Amygdala (tissue), 56 donors: ENCODE measurements around the gene MSANTD2.

Experiments
- DNase-seq, 56 donors: peaks; one replicate each; lab custom pipeline; 2025; lab: John Stamatoyannopoulos, UW

The MSANTD2 gene

DNA sequence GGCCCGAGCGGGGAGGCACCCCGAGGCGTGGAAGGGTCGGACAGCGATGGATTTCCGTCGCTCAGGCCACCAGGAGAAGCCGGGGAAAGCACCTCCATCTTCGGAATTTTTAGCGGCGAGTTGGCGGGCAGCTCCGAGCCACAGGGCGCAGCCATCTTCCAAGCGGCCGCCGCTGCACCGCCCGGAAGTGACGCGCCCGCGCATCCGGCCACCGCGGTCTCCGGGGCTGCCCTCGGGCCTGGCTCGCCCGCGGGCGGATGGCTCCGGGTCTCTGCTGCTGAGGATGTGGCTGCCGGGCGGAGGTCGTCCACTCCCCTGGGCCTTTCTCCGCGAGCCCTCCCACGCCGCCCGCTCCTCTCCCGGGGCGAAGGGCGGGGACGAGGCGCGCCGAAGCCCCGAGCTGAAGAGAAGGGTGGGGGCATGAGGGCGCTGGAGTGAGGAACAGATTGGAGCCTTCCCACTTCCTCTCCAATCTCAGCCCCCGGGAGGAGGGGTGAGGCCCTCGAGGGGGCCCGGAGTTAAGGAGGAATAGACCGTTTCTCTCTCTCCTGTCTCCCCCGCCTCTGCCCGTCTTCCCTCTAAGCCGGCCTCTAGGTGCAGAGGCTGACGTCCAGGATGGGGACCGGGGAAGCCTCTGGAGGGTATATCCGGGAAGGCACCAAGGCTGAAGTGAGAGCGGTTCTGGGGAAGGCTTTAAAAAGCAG lies at the start of gene MSANTD2:
MSANTD2 (minus strand) TSS at position 181 of the 704 bp plus-strand sequence; CDS start at position 155, 26 bp downstream.
- peak; percentile 38 to 98 (median 81) for DNase-seq

- no peak for DNase-seq
Observed at GRCh38 chr11:124846070-124846673, 46.0 kb upstream of the MSANTD2 start.

GRCh38 chr11:124844664-124845079 lies 44.5 kb upstream of the MSANTD2 start:
- DNase-seq: no peak

DNA sequence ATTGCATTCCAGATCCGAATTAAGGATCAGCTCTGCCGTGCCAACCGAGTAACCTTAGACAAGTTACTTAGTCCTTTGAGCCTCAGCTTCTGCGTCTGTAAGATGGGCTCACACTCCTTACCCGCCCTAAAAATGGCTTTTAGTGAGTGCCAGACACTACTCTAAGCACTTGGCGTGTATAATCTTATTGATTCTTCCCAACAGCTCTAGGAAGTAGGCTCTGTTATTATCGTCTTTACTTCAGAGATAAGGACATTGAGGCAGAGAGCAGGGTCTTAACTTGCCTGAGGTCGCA lies 43.4 kb upstream of the MSANTD2 start:
- DNase-seq: no peak

DNA sequence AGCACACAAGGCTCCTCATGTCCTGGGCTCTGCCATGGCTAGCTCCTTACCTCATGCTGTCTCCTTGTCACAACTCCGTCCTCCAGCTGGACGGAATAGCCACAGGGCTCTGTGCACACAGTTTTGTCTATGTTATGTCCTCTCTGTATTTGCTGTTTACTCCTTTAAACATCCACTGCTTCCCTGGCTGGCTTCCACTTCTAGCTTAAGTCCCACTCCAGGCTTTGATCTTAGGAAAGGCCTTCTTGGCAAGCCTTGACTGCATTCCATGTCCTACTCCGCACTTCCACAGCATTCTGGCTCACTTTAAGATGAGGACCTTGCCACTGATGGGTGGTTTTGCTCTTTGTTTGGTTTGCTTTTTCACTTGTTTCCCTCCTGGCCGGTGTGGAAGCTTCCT lies 42.1 kb upstream of the MSANTD2 start:
- no peak for DNase-seq

GRCh38 chr11:124841840-124842239 lies 41.6 kb upstream of the MSANTD2 start:
- DNase-seq: no peak

GRCh38 chr11:124841201-124841600 lies 41.0 kb upstream of the MSANTD2 start:
- no peak for DNase-seq

GRCh38 chr11:124840666-124841065 lies 40.5 kb upstream of the MSANTD2 start:
- DNase-seq: no peak

DNA sequence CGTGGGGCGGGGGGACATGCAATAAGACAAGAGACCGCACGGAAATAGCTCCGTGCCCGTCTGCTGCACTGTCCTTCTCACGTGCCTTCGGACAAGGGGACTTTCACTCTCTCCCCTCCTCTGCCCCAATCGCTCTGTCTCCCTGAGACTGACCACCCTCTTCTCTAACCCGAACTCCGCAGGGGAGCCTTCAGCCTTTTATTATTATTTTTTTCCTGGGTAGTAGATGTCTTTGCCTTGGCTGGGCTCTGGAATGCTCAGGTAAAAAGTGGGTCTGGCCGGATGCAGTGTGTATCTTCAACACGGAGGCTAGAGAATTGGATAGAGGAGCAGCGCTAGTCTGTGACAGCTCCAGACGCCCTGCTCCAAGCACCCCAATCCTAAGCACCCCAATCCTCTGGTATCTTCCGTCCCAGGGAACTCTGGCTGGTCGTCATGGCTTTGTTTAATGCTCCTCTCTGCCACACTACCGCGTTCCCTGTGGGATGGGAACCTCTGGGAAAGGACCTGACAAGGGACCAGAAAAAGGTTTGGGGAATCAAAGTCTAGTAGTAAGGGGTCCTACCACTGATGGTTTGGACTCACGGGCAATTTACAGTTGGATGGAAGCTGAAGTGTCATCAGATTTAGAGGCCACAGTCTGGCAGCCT lies 39.9 kb upstream of the MSANTD2 start:
- no peak for DNase-seq

DNA sequence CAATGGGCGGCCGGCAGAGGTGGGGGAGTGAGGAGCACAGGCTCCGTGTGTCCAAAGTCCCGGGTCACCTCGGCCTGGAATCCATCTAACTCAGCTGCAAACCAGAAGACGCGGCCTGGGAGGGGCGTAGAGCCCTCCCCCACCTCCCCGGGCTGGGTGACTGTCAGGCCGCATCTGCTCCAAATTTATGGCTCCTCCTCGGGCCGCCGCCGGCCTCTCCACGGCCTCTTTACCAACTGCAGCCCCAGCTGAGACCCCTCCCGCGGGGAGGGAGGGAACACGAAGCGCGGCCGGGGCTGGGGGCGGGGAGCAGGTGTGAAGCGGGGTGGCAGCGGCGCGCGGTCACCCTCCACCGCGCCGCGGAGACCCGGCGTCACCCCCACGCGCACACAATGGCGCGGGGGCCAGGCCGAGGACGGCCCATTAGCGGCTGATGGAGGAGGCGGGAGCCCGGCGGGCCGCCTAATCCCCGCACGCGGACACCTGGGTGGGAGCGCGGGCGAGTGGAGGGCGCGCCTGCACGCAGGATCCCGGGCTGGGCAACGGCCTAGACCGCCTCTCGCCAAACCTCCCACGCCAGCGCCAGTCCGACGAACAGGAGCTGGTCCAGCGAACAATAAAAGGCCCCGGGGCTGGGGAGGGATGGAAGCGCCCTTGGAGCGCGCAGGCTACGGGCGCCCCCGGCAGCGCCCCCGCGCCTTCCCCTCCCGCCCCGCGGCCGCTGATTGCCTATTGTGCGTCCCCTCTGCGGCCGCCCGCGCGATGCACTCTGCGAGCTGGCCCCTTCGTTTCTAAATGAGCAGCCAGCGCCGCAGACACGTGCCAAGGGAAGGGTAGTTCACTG lies 39.1 kb upstream of the MSANTD2 start:
- peak in 7 of 56 donors; percentile 5 to 24 (median 14) for DNase-seq

DNA sequence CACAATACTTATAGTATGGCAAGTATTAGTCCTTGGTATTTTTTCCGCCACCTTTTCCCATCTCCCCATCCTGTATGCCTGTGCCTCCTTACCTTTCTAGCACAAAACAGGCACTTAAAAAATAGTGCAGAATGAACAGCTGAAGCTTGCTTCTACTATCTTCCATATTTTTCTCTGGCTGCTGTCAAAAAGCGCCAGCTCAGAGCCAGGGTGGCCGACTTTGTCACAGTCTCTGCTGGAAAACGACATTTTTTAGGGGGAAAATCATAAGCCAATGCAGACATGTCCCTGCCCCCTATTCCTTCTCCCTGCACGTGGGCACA lies 38.6 kb upstream of the MSANTD2 start:
- no peak for DNase-seq

DNA sequence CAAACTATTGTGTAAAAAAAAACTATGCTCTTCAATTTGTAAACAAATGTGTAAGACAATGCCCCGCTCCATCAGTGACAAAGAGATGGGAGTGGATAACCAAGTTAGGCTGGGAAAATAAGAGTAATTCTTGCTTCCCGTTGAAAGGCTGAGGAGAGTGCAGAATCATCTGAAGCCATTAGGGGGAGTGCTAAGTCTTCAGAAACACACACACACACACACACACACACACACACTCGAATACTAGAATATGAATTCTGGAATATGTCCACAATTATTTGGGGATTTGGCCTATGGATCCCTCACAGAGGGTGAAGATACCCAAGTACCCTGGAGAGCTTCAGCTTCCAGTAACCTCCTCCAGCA lies 37.3 kb upstream of the MSANTD2 start:
- DNase-seq: peak in 13 of 56 donors; percentile 6 to 52 (median 22)

GRCh38 chr11:124835918-124836317 lies 35.7 kb upstream of the MSANTD2 start:
- DNase-seq: no peak

DNA sequence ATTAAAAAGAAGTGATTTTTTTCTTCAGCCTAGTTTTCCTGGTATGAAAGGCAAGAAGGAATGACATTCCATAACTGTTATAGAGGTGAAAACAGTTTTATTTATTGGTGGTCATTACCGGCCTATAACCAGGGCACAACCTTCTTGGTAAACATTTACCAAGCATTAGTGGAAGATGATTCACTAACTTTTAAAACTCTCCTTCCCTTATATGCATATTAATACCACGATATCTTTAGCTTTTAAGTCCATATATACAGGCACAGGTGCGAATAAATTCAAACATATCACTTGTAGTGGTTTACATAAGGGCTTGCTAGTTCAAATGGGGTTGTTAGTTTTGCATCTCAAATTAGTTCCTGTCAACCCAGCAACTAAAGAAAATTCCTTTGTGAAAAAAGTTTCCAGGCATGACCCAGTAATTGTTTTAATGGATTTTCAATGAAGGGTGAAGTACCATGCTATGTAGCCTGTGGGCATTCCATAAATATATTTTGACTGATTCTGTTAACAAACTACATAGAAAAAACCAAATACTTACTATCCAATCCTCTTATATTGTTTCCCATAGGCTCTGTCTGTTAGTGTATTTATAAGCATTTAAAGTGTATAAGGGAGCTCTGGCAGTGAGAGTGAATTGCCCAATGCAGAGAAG lies 34.4 kb upstream of the MSANTD2 start:
- no peak for DNase-seq

- no peak for DNase-seq
Observed at GRCh38 chr11:124832571-124832970, 32.4 kb upstream of the MSANTD2 start.

DNA sequence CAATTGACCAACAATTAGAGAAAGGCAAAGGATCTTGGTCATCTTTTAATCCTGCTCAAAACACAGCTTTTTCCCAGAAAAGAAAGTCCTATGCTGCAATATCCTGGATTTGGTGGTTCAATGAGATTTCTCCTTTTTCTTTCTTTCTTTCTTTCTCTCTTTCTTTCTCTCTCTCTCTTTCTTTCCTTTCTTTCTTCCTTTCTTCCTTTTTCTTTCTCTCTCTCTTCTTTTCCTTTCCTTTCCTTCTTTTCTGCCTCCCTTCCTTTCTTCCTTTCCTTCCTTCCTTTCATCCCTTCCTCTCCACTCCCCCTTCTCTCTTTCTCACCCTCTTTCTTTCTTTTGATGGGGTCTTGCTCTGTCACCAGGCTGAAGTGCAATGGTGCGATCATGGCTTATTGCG lies 31.7 kb upstream of the MSANTD2 start:
- no peak for DNase-seq

GRCh38 chr11:124830749-124831148 lies 30.5 kb upstream of the MSANTD2 start:
- no peak for DNase-seq

GRCh38 chr11:124829986-124830385 lies 29.8 kb upstream of the MSANTD2 start:
- no peak for DNase-seq

- no peak for DNase-seq
Observed at GRCh38 chr11:124825876-124826275, 25.7 kb upstream of the MSANTD2 start.

DNA sequence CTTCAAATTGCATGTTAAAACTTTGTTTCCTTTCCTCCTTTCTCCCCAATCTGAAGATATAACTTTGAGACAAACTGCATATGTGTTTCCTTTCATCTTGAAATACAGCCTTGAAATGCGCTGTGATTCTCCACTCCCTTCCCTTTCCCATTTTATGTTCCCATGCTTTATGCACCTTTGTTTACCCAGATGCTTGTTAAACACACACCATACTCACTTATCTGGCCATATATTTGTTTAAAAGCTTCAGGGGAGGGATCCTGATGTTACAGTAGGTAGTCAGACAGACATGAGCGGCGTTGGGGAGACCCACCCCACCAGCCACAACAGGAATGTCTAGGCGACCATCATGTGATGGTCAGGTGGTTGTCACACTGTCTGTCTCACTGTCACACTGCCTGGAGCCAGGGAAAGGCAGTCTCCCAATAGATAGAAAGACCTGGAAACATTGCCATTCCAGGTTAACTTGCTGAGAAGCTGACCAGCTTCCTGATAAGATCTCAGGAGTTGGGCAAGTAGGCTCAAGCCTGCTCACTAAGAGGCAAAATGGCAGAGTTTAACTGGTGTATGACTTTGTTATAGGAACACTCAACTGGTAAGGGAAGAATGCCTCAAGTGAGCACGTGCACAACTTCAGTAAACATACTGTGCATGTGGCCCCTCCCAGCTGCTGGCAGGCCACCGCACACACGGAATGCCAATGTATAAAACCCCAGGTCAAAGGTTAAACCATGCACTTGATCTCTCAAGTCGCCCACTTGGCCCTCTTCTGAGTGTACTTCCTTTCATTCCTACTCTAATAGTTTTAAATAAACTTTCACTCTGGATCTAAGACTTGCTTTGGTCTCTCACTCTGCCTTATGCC lies 23.5 kb upstream of the MSANTD2 start:
- no peak for DNase-seq
